ENCODE measurements around the gene HEATR9. TPM values are rescaled to one million over a fixed set of nuclear protein-coding genes. Genes with fewer than 3 reads are reported as not detected.
A peak's percentile ranks its signal among the peaks of the same experiment; 100 is the strongest.

The HEATR9 gene
- polyA plus RNA-seq, 3 donors: not detected

DNA sequence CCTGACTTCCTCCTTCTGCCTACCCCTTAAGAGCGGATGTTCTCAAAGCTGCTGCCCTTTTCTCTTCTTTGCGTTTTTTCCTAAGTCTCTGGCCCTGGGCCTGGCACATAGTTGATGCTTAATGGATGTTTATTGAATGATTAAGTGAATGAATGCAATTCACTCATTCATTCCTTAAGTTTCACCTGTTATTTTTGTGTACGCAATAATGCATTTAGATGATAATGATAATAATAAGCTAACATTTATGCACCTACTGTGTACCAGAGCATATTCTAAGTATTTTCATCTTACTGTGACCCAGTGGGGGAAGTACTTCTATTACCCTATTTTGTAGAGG lies 7.1 kb upstream of the HEATR9 start:
- H3K27ac ChIP-seq (ENCODE audit: low read depth in 1 of 2, low read length in 2 of 2): no peak overlapping the region
- no CpG with 5 or more reads among the region's 3 CpGs for WGBS (ENCODE audit: insufficient coverage)
- intact Hi-C loops (cut with micrococcal nuclease): no loop called here
- Mint-ChIP-seq H3K4me3 (peak overlapping the region; percentile 25 to 64), H3K4me1 (peaks cover 28% of the 10 kb centered on the region), H3K36me3 (peaks cover 0 to 2% of the 10 kb centered on the region in 2 donors), H3K27ac (no peak overlapping the region), H3K27me3 (ENCODE audit: low read depth in 3 of 3) (no peaks in the 10 kb centered on the region), H3K9me3 (no peaks in the 10 kb centered on the region)
- H3K4me3 ChIP-seq (replicated peaks in 1 of 3; ENCODE audit: low read depth in 2 of 3, low read length in 3 of 3): no peak overlapping the region
- TF ChIP-seq, protein P1, sequence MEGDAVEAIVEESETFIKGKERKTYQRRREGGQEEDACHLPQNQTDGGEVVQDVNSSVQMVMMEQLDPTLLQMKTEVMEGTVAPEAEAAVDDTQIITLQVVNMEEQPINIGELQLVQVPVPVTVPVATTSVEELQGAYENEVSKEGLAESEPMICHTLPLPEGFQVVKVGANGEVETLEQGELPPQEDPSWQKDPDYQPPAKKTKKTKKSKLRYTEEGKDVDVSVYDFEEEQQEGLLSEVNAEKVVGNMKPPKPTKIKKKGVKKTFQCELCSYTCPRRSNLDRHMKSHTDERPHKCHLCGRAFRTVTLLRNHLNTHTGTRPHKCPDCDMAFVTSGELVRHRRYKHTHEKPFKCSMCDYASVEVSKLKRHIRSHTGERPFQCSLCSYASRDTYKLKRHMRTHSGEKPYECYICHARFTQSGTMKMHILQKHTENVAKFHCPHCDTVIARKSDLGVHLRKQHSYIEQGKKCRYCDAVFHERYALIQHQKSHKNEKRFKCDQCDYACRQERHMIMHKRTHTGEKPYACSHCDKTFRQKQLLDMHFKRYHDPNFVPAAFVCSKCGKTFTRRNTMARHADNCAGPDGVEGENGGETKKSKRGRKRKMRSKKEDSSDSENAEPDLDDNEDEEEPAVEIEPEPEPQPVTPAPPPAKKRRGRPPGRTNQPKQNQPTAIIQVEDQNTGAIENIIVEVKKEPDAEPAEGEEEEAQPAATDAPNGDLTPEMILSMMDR (IDR thresholded peaks at IDR 0.05): no peak
- H4K20me1 ChIP-seq (ENCODE audit: insufficient read depth, low read length): no peaks in the 10 kb centered on the region
- no peaks in the 10 kb centered on the region for H3K9me3 ChIP-seq (replicated peaks in 1 of 2; ENCODE audit: control insufficient read depth in 1 of 2, insufficient read depth in 1 of 2, low read length in 2 of 2)
- H2AFZ ChIP-seq (ENCODE audit: insufficient read depth, low read depth, low read length, poor library complexity, severe bottlenecking): peak overlapping the region; percentile 58
- H3K9ac ChIP-seq (ENCODE audit: insufficient read depth, low read length, poor library complexity, severe bottlenecking): no peak overlapping the region
- no peaks in the 10 kb centered on the region for H3K27me3 ChIP-seq (ENCODE audit: control insufficient read depth in 2 of 2, insufficient read depth in 2 of 2, low read length in 2 of 2)
- H3K79me2 ChIP-seq (ENCODE audit: insufficient read depth, low read length): no peaks in the 10 kb centered on the region
- H3K4me2 ChIP-seq (replicated peaks; ENCODE audit: extremely low read depth, low read length, poor library complexity, severe bottlenecking): peak overlapping the region; percentile 4
- H3K4me1 ChIP-seq (ENCODE audit: control insufficient read depth in 1 of 2, insufficient read depth in 2 of 2, low read length in 2 of 2): peaks cover 13 to 30% of the 10 kb centered on the region in 2 donors
- DNase-seq: no peak
- no peaks in the 10 kb centered on the region for H3K36me3 ChIP-seq (replicated peaks in 1 of 2; ENCODE audit: control insufficient read depth in 1 of 2, insufficient read depth in 2 of 2, low read length in 2 of 2)

DNA sequence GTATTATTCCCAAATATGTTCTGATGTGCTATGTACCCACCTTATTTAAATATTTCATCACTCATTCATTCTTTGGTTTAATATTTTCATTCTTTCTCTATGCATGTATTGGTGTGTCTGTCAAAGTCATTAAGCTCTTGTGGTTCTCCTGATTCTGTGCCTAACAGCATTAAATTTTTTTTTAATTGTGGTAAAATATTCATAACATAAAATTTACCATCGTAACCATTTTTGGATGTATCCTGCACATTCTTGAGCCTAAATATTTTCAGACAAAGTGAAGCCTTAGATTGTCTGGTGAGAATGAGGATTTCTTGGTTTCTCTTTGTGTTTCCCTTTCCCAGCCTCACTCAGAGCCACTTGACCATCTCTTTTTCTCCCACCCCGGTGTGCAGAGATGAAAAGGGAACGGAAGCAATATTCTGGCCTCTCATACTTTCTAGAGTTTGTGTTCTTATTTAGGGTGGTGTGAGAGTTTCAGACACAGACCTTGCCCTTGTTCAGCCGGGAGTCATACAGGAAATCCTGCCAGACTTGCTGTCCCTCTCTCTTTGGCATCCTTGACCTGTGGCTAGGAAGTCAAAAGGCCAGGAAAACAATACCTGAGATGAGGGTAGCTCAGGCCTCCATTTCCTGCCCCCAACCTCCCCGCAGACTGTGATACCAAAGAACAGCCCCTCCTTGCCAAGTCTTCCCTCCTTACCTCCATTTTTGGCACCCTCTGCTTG lies 6.5 kb upstream of the HEATR9 start:
- Mint-ChIP-seq H3K4me1 (peaks cover 23% of the 10 kb centered on the region), H3K27ac (no peak overlapping the region), H3K9me3 (no peaks in the 10 kb centered on the region), H3K27me3 (ENCODE audit: low read depth in 3 of 3) (no peaks in the 10 kb centered on the region), H3K4me3 (peak overlapping the region; percentile 25 to 64), H3K36me3 (peaks cover 0 to 2% of the 10 kb centered on the region in 2 donors)
- Histone ChIP-seq H3K79me2 (ENCODE audit: insufficient read depth, low read length) (no peaks in the 10 kb centered on the region), H3K4me2 (replicated peaks; ENCODE audit: extremely low read depth, low read length, poor library complexity, severe bottlenecking) (peak overlapping the region; percentile 4), H3K4me3 (replicated peaks in 1 of 3; ENCODE audit: low read depth in 2 of 3, low read length in 3 of 3) (peak overlapping the region in 1 of 3 experiments; percentile 38), H3K9ac (ENCODE audit: insufficient read depth, low read length, poor library complexity, severe bottlenecking) (no peak overlapping the region), H3K36me3 (replicated peaks in 1 of 2; ENCODE audit: control insufficient read depth in 1 of 2, insufficient read depth in 2 of 2, low read length in 2 of 2) (no peaks in the 10 kb centered on the region), H3K27me3 (ENCODE audit: control insufficient read depth in 2 of 2, insufficient read depth in 2 of 2, low read length in 2 of 2) (no peaks in the 10 kb centered on the region), H2AFZ (ENCODE audit: insufficient read depth, low read depth, low read length, poor library complexity, severe bottlenecking) (peak overlapping the region; percentile 58), H3K27ac (ENCODE audit: low read depth in 1 of 2, low read length in 2 of 2) (no peak overlapping the region), H3K4me1 (ENCODE audit: control insufficient read depth in 1 of 2, insufficient read depth in 2 of 2, low read length in 2 of 2) (peaks cover 10 to 24% of the 10 kb centered on the region in 2 donors), H3K9me3 (replicated peaks in 1 of 2; ENCODE audit: control insufficient read depth in 1 of 2, insufficient read depth in 1 of 2, low read length in 2 of 2) (no peaks in the 10 kb centered on the region), H4K20me1 (ENCODE audit: insufficient read depth, low read length) (no peaks in the 10 kb centered on the region)
- no peak for DNase-seq
- WGBS (ENCODE audit: insufficient coverage): 0% methylated on average over 2 of the region's 5 CpGs
- TF ChIP-seq, protein P1 (IDR thresholded peaks at IDR 0.05): no peak
- intact Hi-C loops (cut with micrococcal nuclease): no loop called here
